ENCODE measurements around the gene KCTD15.

The KCTD15 gene

DNA sequence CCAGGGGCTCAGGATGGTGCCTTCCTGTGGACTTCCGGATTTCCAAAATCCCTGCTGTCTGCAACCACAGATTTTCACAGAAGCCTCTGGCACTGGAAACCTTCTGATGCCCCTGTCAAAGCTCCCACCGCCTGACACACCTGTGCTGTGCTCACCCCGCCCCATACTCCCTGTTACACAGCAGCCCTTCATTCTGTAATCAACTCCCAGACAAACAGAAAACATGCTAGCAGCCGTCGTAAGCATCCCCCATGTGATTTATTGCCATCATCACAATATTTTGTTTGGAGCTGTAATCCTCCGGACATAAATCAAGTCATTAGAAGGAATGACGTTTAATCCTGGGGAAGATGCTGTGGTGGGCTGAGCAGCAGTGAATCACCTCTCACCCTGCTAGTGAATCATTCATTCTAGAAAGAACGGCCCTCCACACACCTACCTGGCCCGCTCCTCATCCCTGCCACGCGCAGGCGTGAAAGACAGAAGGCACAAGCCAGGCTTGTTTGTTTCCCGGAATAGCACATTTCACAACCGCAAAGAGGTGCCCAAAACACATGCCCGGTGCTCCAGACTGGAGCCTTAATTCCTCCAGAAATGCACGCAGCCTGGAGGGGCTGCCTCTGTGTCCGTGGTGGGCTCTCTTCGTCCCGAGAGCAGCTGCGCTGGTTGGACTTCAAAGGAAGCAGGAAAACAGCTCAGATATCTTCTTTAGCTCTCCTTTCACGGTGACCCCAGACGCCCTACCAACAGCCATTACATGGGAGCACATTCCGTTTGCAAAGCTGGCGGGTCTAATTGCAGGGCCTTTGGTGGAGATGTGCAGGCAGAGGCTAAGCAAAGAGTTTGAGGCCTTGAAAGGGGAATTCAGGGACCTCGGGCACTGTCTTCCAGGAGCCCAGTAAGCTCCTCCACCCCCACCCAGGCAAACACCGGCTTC is 41.3 kb upstream of the KCTD15 start:
- no peak overlapping the region for H3K9ac ChIP-seq (ENCODE audit: low read depth, low read length)

GRCh38 chr19:33756177-33756576 is 40.5 kb upstream of the KCTD15 start:
- H3K36me3 ChIP-seq (ENCODE audit: control insufficient read depth, insufficient read depth, low read length): no peaks in the 10 kb centered on the region
- no peaks in the 10 kb centered on the region for H3K27me3 ChIP-seq (ENCODE audit: control insufficient read depth, insufficient read depth, low read length)
- H3K9me3 ChIP-seq (ENCODE audit: control insufficient read depth, insufficient read depth, low read length): no peaks in the 10 kb centered on the region
- no peak overlapping the region for H3K9ac ChIP-seq (ENCODE audit: low read depth, low read length)
- no peak overlapping the region for H3K4me3 ChIP-seq (ENCODE audit: low read depth, low read length)
- H3K4me1 ChIP-seq (ENCODE audit: control insufficient read depth, insufficient read depth, low read length): no peaks in the 10 kb centered on the region

More for the DNA sequence above, 41.3 kb upstream of the KCTD15 start:
- no peaks in the 10 kb centered on the region for H3K4me1 ChIP-seq (ENCODE audit: control insufficient read depth, insufficient read depth, low read length)
- no peak overlapping the region for H3K4me3 ChIP-seq (ENCODE audit: low read depth, low read length)
- H3K36me3 ChIP-seq (ENCODE audit: control insufficient read depth, insufficient read depth, low read length): no peaks in the 10 kb centered on the region
- H3K27me3 ChIP-seq (ENCODE audit: control insufficient read depth, insufficient read depth, low read length): no peaks in the 10 kb centered on the region
- no peaks in the 10 kb centered on the region for H3K9me3 ChIP-seq (ENCODE audit: control insufficient read depth, insufficient read depth, low read length)

- Histone ChIP-seq H3K27me3 (ENCODE audit: control insufficient read depth, insufficient read depth, low read length) (no peaks in the 10 kb centered on the region), H3K9me3 (ENCODE audit: control insufficient read depth, insufficient read depth, low read length) (no peaks in the 10 kb centered on the region), H3K4me1 (ENCODE audit: control insufficient read depth, insufficient read depth, low read length) (no peaks in the 10 kb centered on the region), H3K36me3 (ENCODE audit: control insufficient read depth, insufficient read depth, low read length) (no peaks in the 10 kb centered on the region), H3K4me3 (ENCODE audit: low read depth, low read length) (no peak overlapping the region), H3K9ac (ENCODE audit: low read depth, low read length) (no peak overlapping the region)
Observed at GRCh38 chr19:33758541-33759013, 38.1 kb upstream of the KCTD15 start.

GRCh38 chr19:33759356-33759755 is 37.3 kb upstream of the KCTD15 start:
- H3K9ac ChIP-seq (ENCODE audit: low read depth, low read length): no peak overlapping the region
- H3K4me3 ChIP-seq (ENCODE audit: low read depth, low read length): no peak overlapping the region
- no peaks in the 10 kb centered on the region for H3K9me3 ChIP-seq (ENCODE audit: control insufficient read depth, insufficient read depth, low read length)
- H3K4me1 ChIP-seq (ENCODE audit: control insufficient read depth, insufficient read depth, low read length): no peaks in the 10 kb centered on the region
- no peaks in the 10 kb centered on the region for H3K27me3 ChIP-seq (ENCODE audit: control insufficient read depth, insufficient read depth, low read length)
- no peaks in the 10 kb centered on the region for H3K36me3 ChIP-seq (ENCODE audit: control insufficient read depth, insufficient read depth, low read length)

- no peaks in the 10 kb centered on the region for H3K27me3 ChIP-seq (ENCODE audit: control insufficient read depth, insufficient read depth, low read length)
- no peak overlapping the region for H3K4me3 ChIP-seq (ENCODE audit: low read depth, low read length)
- no peak overlapping the region for H3K9ac ChIP-seq (ENCODE audit: low read depth, low read length)
- H3K9me3 ChIP-seq (ENCODE audit: control insufficient read depth, insufficient read depth, low read length): no peaks in the 10 kb centered on the region
- H3K4me1 ChIP-seq (ENCODE audit: control insufficient read depth, insufficient read depth, low read length): no peaks in the 10 kb centered on the region
- H3K36me3 ChIP-seq (ENCODE audit: control insufficient read depth, insufficient read depth, low read length): no peaks in the 10 kb centered on the region
Observed at GRCh38 chr19:33763633-33764371, 32.9 kb upstream of the KCTD15 start.

- Histone ChIP-seq H3K27me3 (ENCODE audit: control insufficient read depth, insufficient read depth, low read length) (no peaks in the 10 kb centered on the region), H3K4me1 (ENCODE audit: control insufficient read depth, insufficient read depth, low read length) (no peaks in the 10 kb centered on the region), H3K9ac (ENCODE audit: low read depth, low read length) (no peak overlapping the region), H3K36me3 (ENCODE audit: control insufficient read depth, insufficient read depth, low read length) (no peaks in the 10 kb centered on the region), H3K9me3 (ENCODE audit: control insufficient read depth, insufficient read depth, low read length) (no peaks in the 10 kb centered on the region), H3K4me3 (ENCODE audit: low read depth, low read length) (no peak overlapping the region)
Observed at GRCh38 chr19:33766623-33767022, 30.0 kb upstream of the KCTD15 start.

- H3K27me3 ChIP-seq (ENCODE audit: control insufficient read depth, insufficient read depth, low read length): no peaks in the 10 kb centered on the region
- H3K4me3 ChIP-seq (ENCODE audit: low read depth, low read length): no peak overlapping the region
- no peaks in the 10 kb centered on the region for H3K9me3 ChIP-seq (ENCODE audit: control insufficient read depth, insufficient read depth, low read length)
- H3K4me1 ChIP-seq (ENCODE audit: control insufficient read depth, insufficient read depth, low read length): no peaks in the 10 kb centered on the region
- no peak overlapping the region for H3K9ac ChIP-seq (ENCODE audit: low read depth, low read length)
- peaks cover 11% of the 10 kb centered on the region for H3K36me3 ChIP-seq (ENCODE audit: control insufficient read depth, insufficient read depth, low read length)
Observed at GRCh38 chr19:33767898-33768413, 28.7 kb upstream of the KCTD15 start.

DNA sequence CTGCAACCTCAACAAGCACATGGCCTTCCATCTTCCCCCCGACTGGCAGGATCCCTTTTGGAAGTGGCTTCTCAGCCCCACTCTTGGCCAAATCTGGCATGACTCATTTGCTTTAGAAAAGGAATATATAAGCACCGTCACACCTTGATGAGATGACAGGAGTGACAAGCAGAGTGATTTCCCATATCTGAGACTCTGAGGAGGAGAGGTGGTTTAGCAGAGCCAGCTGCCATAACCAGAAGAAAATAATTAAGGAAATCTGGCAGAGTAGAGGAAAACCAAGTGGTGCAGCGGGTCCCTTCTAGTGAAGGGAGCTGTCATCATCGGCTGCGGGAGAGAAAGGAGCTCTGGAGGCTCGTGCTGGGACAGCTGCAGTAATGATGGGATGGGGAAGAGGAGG is 27.5 kb upstream of the KCTD15 start:
- no peaks in the 10 kb centered on the region for H3K9me3 ChIP-seq (ENCODE audit: control insufficient read depth, insufficient read depth, low read length)
- peaks cover 17% of the 10 kb centered on the region for H3K36me3 ChIP-seq (ENCODE audit: control insufficient read depth, insufficient read depth, low read length)
- no peak overlapping the region for H3K9ac ChIP-seq (ENCODE audit: low read depth, low read length)
- no peak overlapping the region for H3K4me3 ChIP-seq (ENCODE audit: low read depth, low read length)
- no peaks in the 10 kb centered on the region for H3K27me3 ChIP-seq (ENCODE audit: control insufficient read depth, insufficient read depth, low read length)
- no peaks in the 10 kb centered on the region for H3K4me1 ChIP-seq (ENCODE audit: control insufficient read depth, insufficient read depth, low read length)

DNA sequence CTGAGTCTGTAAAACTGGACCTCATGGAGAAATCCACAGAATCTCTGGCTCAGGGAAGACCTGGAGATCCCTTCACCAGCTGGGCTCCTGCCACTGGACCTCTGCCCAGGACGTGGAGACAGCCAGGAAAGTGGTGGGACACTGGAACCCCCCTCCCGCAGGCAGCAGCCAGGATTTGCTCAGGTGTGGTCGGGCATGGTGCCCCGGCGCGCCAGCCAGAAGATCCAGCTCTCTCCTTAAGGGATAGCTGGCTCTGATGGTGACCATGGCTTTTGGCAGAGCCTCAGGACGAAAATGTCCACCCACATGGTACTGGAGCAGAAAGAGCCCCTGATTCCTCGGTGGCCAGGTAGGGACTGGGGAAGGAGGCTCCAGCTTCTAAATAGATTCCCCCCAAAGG is 26.6 kb upstream of the KCTD15 start:
- H3K9ac ChIP-seq (ENCODE audit: low read depth, low read length): no peak overlapping the region
- no peaks in the 10 kb centered on the region for H3K9me3 ChIP-seq (ENCODE audit: control insufficient read depth, insufficient read depth, low read length)
- no peaks in the 10 kb centered on the region for H3K4me1 ChIP-seq (ENCODE audit: control insufficient read depth, insufficient read depth, low read length)
- H3K27me3 ChIP-seq (ENCODE audit: control insufficient read depth, insufficient read depth, low read length): no peaks in the 10 kb centered on the region
- H3K36me3 ChIP-seq (ENCODE audit: control insufficient read depth, insufficient read depth, low read length): peaks cover 17% of the 10 kb centered on the region
- H3K4me3 ChIP-seq (ENCODE audit: low read depth, low read length): no peak overlapping the region

DNA sequence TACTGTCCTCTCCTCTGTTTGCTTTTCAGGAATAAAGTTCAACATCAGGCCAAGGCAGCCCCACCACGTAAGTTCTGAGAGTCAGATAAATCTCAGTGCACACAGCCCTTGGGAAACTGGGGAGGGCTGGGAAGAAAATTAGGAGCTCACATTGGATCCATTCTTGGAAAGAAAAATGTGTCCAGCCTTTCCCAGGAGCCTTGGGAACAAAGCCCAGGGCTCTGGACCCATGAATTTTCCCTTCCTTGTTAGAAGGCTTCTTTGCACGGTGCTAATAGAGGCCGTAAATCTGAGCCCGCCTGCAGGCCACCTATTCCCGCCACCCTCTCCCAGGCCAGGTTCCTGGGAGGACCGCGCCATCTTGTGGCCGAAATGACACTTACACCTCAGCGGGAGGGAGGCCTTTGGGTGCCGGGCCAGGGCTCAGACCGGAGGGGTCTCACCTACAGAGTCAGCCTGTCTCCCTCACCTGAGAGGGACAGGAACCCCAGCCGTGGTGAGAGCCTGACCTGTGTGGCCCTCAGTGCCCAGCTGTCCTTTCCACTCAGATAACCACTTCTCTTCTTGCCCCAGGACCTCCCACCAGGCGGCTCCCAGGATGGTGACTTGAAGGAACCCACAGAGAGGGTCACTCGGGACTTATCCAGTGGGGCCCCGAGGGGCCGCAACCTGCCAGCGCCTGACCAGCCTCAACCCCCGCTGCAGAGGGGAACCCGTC is 25.1 kb upstream of the KCTD15 start:
- no peaks in the 10 kb centered on the region for H3K9me3 ChIP-seq (ENCODE audit: control insufficient read depth, insufficient read depth, low read length)
- peaks cover 17% of the 10 kb centered on the region for H3K36me3 ChIP-seq (ENCODE audit: control insufficient read depth, insufficient read depth, low read length)
- no peak overlapping the region for H3K4me3 ChIP-seq (ENCODE audit: low read depth, low read length)
- H3K4me1 ChIP-seq (ENCODE audit: control insufficient read depth, insufficient read depth, low read length): no peaks in the 10 kb centered on the region
- H3K9ac ChIP-seq (ENCODE audit: low read depth, low read length): no peak overlapping the region
- no peaks in the 10 kb centered on the region for H3K27me3 ChIP-seq (ENCODE audit: control insufficient read depth, insufficient read depth, low read length)

DNA sequence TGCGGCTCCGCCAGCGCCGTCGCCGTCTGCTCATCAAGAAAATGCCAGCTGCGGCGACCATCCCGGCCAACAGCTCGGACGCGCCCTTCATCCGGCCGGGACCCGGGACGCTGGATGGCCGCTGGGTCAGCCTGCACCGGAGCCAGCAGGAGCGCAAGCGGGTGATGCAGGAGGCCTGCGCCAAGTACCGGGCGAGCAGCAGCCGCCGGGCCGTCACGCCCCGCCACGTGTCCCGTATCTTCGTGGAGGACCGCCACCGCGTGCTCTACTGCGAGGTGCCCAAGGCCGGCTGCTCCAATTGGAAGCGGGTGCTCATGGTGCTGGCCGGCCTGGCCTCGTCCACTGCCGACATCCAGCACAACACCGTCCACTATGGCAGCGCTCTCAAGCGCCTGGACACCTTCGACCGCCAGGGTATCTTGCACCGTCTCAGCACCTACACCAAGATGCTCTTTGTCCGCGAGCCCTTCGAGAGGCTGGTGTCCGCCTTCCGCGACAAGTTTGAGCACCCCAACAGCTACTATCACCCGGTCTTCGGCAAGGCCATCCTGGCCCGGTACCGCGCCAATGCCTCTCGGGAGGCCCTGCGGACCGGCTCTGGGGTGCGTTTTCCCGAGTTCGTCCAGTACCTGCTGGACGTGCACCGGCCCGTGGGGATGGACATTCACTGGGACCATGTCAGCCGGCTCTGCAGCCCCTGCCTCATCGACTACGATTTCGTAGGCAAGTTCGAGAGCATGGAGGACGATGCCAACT is 24.4 kb upstream of the KCTD15 start:
- no peak overlapping the region for H3K4me3 ChIP-seq (ENCODE audit: low read depth, low read length)
- H3K36me3 ChIP-seq (ENCODE audit: control insufficient read depth, insufficient read depth, low read length): peaks cover 17% of the 10 kb centered on the region
- H3K27me3 ChIP-seq (ENCODE audit: control insufficient read depth, insufficient read depth, low read length): no peaks in the 10 kb centered on the region
- no peak overlapping the region for H3K9ac ChIP-seq (ENCODE audit: low read depth, low read length)
- no peaks in the 10 kb centered on the region for H3K9me3 ChIP-seq (ENCODE audit: control insufficient read depth, insufficient read depth, low read length)
- H3K4me1 ChIP-seq (ENCODE audit: control insufficient read depth, insufficient read depth, low read length): no peaks in the 10 kb centered on the region
